ENCODE data around the gene EGFL7. TPM values are rescaled to one million over a fixed set of nuclear protein-coding genes. Genes with fewer than 3 reads are reported as not detected.

Gene EGFL7
- total and polyA plus RNA-seq, 10 of the 15 experiments (the other 5 are each of a cell fraction or from before 2014, with no cell fraction given), result 0.06 to 0.46 (median 0.19) TPM; not detected in 5

GRCh38 chr9:136642439-136642921 lies 20.2 kb upstream of the EGFL7 start (continued):
- no peak for TF ChIP-seq ZNF687 (IDR thresholded peaks at IDR 0.05)
- TF ChIP-seq RFX5 (IDR thresholded peaks at IDR 0.05; ENCODE audit: low read depth, low read length), result no peak
- no peak for TF ChIP-seq ZZZ3 (IDR thresholded peaks at IDR 0.05; ENCODE audit: control insufficient read depth, insufficient read length, low read depth)
- TF ChIP-seq TCF3 (IDR thresholded peaks at IDR 0.05; ENCODE audit: borderline replicate concordance, insufficient read depth, low read depth, low read length), result no peak
- TF ChIP-seq, protein P1, sequence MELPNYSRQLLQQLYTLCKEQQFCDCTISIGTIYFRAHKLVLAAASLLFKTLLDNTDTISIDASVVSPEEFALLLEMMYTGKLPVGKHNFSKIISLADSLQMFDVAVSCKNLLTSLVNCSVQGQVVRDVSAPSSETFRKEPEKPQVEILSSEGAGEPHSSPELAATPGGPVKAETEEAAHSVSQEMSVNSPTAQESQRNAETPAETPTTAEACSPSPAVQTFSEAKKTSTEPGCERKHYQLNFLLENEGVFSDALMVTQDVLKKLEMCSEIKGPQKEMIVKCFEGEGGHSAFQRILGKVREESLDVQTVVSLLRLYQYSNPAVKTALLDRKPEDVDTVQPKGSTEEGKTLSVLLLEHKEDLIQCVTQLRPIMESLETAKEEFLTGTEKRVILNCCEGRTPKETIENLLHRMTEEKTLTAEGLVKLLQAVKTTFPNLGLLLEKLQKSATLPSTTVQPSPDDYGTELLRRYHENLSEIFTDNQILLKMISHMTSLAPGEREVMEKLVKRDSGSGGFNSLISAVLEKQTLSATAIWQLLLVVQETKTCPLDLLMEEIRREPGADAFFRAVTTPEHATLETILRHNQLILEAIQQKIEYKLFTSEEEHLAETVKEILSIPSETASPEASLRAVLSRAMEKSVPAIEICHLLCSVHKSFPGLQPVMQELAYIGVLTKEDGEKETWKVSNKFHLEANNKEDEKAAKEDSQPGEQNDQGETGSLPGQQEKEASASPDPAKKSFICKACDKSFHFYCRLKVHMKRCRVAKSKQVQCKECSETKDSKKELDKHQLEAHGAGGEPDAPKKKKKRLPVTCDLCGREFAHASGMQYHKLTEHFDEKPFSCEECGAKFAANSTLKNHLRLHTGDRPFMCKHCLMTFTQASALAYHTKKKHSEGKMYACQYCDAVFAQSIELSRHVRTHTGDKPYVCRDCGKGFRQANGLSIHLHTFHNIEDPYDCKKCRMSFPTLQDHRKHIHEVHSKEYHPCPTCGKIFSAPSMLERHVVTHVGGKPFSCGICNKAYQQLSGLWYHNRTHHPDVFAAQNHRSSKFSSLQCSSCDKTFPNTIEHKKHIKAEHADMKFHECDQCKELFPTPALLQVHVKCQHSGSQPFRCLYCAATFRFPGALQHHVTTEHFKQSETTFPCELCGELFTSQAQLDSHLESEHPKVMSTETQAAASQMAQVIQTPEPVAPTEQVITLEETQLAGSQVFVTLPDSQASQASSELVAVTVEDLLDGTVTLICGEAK (IDR thresholded peaks at IDR 0.05; ENCODE audit: borderline replicate concordance), result no peak

All from GM12878 (cell line).